ENCODE results near the gene IL18BP. TPM values are rescaled to one million over a fixed set of nuclear protein-coding genes. Genes with fewer than 3 reads are reported as not detected.

IL18BP gene
- total and polyA plus RNA-seq, 2 donors (not counting 3 experiments of a cell fraction or from before 2014, with no cell fraction given): 12.9 to 20.1 TPM

DNA sequence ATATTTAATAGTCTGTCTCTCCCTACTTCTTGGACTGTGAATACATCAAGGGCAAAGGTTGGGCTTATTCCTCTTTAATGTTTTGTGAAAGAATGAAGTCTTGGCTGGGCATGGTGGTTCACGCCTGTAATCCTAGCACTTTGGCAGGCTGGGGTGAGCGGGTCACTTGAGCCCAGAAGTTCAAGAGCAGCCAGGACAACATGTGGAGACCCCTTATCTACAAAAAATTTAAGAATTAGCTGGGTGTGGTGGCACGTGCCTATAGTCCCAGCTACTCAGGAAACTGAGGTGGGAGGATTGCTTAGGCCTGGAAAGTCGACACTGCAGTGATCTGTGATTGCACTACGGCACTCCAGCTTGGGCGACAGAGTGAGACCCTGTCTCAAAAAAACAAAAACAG, 49.7 kb upstream of the IL18BP start:
- peaks cover 83% of the 10 kb centered on the region for H3K79me2 ChIP-seq (ENCODE audit: control insufficient read depth, insufficient read depth, low read length)
- intact Hi-C loops (cut with micrococcal nuclease): no loop called here
- DNase-seq (ENCODE audit: low read depth, low spot score) (no peak), FAIRE-seq (no peak)
- H3K4me1 ChIP-seq (ENCODE audit: control insufficient read depth, extremely low read depth, insufficient read depth, low read length): peaks cover 51% of the 10 kb centered on the region
- ChIA-PET CTCF (interaction anchor here (0.6 to 1.4 kb wide), 6 partner anchors 10 to 85 kb away, joined by 3 to 10 read pairs (median 4); partner anchors contain the start of genes RNF121 and XNDC1N), POLR2A (interaction anchor here (0.9 kb wide), 1 partner anchor 20 kb away, joined by 17 read pairs; the partner anchor contains the start of genes RNF121 and XNDC1N)
- H3K4me3 ChIP-seq (replicated peaks in 1 of 3; ENCODE audit: insufficient read depth in 1 of 3, low read depth in 1 of 3, low read length in 3 of 3): no peak overlapping the region
- no peaks in the 10 kb centered on the region for H3K9me1 ChIP-seq (replicated peaks; ENCODE audit: control insufficient read depth, extremely low read depth, insufficient read depth, low read length)
- H3K27ac ChIP-seq (ENCODE audit: insufficient read depth, low read depth, low read length): peak overlapping the region; percentile 29
- H3K9me3 ChIP-seq (replicated peaks; ENCODE audit: control insufficient read depth, insufficient read depth, low read length): no peaks in the 10 kb centered on the region
- H3K27me3 ChIP-seq (ENCODE audit: control insufficient read depth in 2 of 2, insufficient read depth in 2 of 2, low read length in 2 of 2): no peaks in the 10 kb centered on the region
- no peak overlapping the region for H3K9ac ChIP-seq (replicated peaks; ENCODE audit: extremely low read depth, insufficient read depth, low read length)
- BruUV-seq (replicated peaks): no TSS peak
- no peaks in the 10 kb centered on the region for H4K20me1 ChIP-seq (replicated peaks; ENCODE audit: control insufficient read depth, extremely low read depth, insufficient read depth, low read length)
- dilution Hi-C loops (cut with MboI; ENCODE audit: extremely low pct_ligation_motif_present, low sequenced_read_pairs): no loop called here
- H3K36me3 ChIP-seq (ENCODE audit: control insufficient read depth in 2 of 2, extremely low read depth in 1 of 2, insufficient read depth in 2 of 2, low read length in 2 of 2): no peaks in the 10 kb centered on the region
- no peak overlapping the region for H2AFZ ChIP-seq (ENCODE audit: low read depth, low read length)
- TF ChIP-seq EZH2 (IDR thresholded peaks at IDR 0.05; ENCODE audit: borderline replicate concordance, low read depth, low read length, severe bottlenecking) (no peak), POLR2A (IDR thresholded peaks at IDR 0.05; ENCODE audit: low read depth, low read length) (no peak), FOS (IDR thresholded peaks at IDR 0.05; ENCODE audit: borderline replicate concordance, insufficient read depth, low read length) (no peak), JUN (IDR thresholded peaks at IDR 0.05; ENCODE audit: borderline replicate concordance, insufficient read depth, insufficient read length, low read depth) (no peak), MYC (IDR thresholded peaks at IDR 0.05; ENCODE audit: low read depth, low read length) (no peak), POLR2AphosphoS5 (IDR thresholded peaks at IDR 0.05; ENCODE audit: insufficient read depth, low read depth, low read length) (no peak), GATA2 (IDR thresholded peaks at IDR 0.05; ENCODE audit: insufficient read depth, insufficient read length, low read depth, low read length) (no peak), MAX (IDR thresholded peaks at IDR 0.05; ENCODE audit: insufficient read depth, insufficient read length) (no peak)
- TF ChIP-seq, protein P1, sequence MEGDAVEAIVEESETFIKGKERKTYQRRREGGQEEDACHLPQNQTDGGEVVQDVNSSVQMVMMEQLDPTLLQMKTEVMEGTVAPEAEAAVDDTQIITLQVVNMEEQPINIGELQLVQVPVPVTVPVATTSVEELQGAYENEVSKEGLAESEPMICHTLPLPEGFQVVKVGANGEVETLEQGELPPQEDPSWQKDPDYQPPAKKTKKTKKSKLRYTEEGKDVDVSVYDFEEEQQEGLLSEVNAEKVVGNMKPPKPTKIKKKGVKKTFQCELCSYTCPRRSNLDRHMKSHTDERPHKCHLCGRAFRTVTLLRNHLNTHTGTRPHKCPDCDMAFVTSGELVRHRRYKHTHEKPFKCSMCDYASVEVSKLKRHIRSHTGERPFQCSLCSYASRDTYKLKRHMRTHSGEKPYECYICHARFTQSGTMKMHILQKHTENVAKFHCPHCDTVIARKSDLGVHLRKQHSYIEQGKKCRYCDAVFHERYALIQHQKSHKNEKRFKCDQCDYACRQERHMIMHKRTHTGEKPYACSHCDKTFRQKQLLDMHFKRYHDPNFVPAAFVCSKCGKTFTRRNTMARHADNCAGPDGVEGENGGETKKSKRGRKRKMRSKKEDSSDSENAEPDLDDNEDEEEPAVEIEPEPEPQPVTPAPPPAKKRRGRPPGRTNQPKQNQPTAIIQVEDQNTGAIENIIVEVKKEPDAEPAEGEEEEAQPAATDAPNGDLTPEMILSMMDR (IDR thresholded peaks at IDR 0.05; ENCODE audit: extremely low read depth in 1 of 2, insufficient read depth in 1 of 2, low read depth in 1 of 2, low read length in 2 of 2): no peak
- no peak overlapping the region for H3K4me2 ChIP-seq (ENCODE audit: insufficient read depth, low read length)
